Measurements from ENCODE around the gene SCAANT1. TPM values are rescaled to one million over a fixed set of nuclear protein-coding genes. Genes with fewer than 3 reads are reported as not detected.

SCAANT1 gene
- total and polyA plus RNA-seq, 2 donors (not counting 1 experiment from before 2014, with no cell fraction given), result 1.7 TPM; not detected in 1

DNA sequence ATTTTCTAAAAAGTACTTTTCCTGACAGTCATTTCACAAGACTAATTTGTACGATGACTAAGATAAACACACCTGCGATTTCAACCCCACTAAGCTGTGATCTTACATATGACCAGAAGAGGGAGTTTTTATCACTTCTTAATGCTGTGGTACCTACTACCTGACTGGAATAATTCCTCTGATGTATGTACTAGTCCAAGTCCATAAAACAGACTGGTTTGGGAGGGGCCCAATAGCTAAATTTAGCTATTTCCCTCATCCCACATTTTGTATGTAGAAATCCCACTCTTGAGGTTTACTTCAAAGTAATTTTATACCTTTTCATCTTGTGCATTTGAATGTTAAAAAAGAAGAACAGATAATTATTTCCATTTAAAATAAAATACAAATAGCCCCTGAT, 49.7 kb upstream of the SCAANT1 start:
- H3K27me3 Mint-ChIP-seq, result no peaks in the 10 kb centered on the region
- H3K9me3 Mint-ChIP-seq (ENCODE audit: insufficient read depth), result no peaks in the 10 kb centered on the region
- no peak overlapping the region for H3K9ac ChIP-seq (ENCODE audit: low read length)
- no CpG with 5 or more reads among the region's 2 CpGs for WGBS (ENCODE audit: insufficient coverage)
- H3K4me3 Mint-ChIP-seq, result no peak overlapping the region
- H2AFZ ChIP-seq (ENCODE audit: insufficient read depth, low read depth, low read length, poor library complexity, severe bottlenecking), result no peak overlapping the region
- POLR2A ChIA-PET, result no interaction called here
- H3K79me2 ChIP-seq (ENCODE audit: control insufficient read depth, insufficient read depth, low read length), result peaks cover 45% of the 10 kb centered on the region
- no peak overlapping the region for H3K4me2 ChIP-seq (replicated peaks; ENCODE audit: low read depth, low read length, poor library complexity, severe bottlenecking)
- CTCF ChIA-PET, result interaction anchor here (0.6 to 5.1 kb wide), 21 partner anchors 11 to 1560 kb away, joined by 3 to 28 read pairs (median 4); partner anchors contain the start of genes C3orf49 and SCAANT1
- peaks cover 37% of the 10 kb centered on the region for H3K4me1 Mint-ChIP-seq
- intact Hi-C loops (cut with micrococcal nuclease), result loop anchor here (2.0 to 5.0 kb wide), 3 partner anchors 31 to 60 kb away; partner anchors contain the start of genes PSMD6 and SCAANT1
- H3K27me3 ChIP-seq (replicated peaks in 1 of 4; ENCODE audit: control extremely low read depth in 1 of 4, control insufficient read depth in 3 of 4, insufficient read depth in 4 of 4, low read length in 3 of 4), result no peaks in the 10 kb centered on the region
- ATAC-seq (ENCODE audit: low read depth), result peak; percentile 53
- H3K27ac ChIP-seq (ENCODE audit: low read length in 2 of 2), result no peak overlapping the region
- DNase-seq, result peak; percentile 61
- no peaks in the 10 kb centered on the region for H3K9me3 ChIP-seq (ENCODE audit: control extremely low read depth in 1 of 3, control insufficient read depth in 2 of 3, insufficient read depth in 1 of 3, low read length in 2 of 3)
- H3K4me3 ChIP-seq (ENCODE audit: control extremely low read depth in 1 of 5, extremely low read depth in 1 of 5, insufficient read depth in 1 of 5, low read depth in 2 of 5, low read length in 4 of 5), result no peak overlapping the region
- H3K4me1 ChIP-seq (ENCODE audit: control insufficient read depth in 2 of 2, insufficient read depth in 2 of 2, low read length in 2 of 2), result peaks cover 7 to 9% of the 10 kb centered on the region in 2 donors
- peaks cover 1 to 5% of the 10 kb centered on the region in 2 experiments for H3K36me3 ChIP-seq (replicated peaks in 1 of 2; ENCODE audit: control extremely low read depth in 1 of 2, control insufficient read depth in 1 of 2, extremely low read depth in 1 of 2, insufficient read depth in 2 of 2, low read length in 1 of 2)
- no peak overlapping the region for H3K27ac Mint-ChIP-seq
- peaks cover 8% of the 10 kb centered on the region for H4K20me1 ChIP-seq (ENCODE audit: control insufficient read depth, insufficient read depth, low read length, poor library complexity, severe bottlenecking)
- TF ChIP-seq EZH2 (IDR thresholded peaks at IDR 0.05; ENCODE audit: borderline replicate concordance, insufficient read depth, low read depth, low read length, poor library complexity, severe bottlenecking), result no peak
- TF ChIP-seq, protein P1, sequence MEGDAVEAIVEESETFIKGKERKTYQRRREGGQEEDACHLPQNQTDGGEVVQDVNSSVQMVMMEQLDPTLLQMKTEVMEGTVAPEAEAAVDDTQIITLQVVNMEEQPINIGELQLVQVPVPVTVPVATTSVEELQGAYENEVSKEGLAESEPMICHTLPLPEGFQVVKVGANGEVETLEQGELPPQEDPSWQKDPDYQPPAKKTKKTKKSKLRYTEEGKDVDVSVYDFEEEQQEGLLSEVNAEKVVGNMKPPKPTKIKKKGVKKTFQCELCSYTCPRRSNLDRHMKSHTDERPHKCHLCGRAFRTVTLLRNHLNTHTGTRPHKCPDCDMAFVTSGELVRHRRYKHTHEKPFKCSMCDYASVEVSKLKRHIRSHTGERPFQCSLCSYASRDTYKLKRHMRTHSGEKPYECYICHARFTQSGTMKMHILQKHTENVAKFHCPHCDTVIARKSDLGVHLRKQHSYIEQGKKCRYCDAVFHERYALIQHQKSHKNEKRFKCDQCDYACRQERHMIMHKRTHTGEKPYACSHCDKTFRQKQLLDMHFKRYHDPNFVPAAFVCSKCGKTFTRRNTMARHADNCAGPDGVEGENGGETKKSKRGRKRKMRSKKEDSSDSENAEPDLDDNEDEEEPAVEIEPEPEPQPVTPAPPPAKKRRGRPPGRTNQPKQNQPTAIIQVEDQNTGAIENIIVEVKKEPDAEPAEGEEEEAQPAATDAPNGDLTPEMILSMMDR (IDR thresholded peaks at IDR 0.05), result peak; percentile 84

DNA sequence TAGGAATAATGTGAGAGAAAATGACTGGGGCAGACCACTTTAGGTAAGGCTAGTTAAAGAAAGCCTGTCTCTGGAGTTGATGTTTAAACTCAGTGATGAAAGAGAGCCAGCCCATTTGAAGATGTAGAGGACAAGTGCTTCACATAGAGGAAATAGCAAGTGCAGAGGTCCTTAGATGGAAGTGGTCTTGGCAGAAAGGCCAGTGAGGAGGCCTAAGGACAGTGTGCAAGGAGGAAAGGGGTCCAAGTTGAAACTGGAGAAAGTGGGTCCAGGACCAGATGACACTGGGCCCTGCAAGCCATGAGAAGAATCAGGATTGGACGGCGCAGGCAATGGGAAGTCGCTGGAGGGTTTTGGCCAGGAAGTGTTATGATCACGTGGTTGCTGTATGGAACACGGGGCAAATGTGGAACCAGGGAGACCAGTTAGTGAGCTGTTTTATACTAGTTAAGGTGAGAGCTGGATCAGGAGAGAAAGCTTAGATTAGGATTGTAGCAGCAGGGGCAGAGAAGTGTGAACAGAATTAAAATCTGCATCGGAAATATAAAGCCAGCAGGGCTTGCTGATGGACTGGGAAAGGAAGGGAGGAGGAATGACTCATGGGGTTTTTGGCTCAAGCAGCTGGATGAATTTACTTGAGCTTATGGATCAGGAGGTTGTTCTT, 48.0 kb upstream of the SCAANT1 start:
- intact Hi-C loops (cut with micrococcal nuclease), result loop anchor here (2.0 to 5.0 kb wide), 3 partner anchors 33 to 62 kb away; partner anchors contain the start of genes PSMD6 and SCAANT1
- Mint-ChIP-seq H3K9me3 (ENCODE audit: insufficient read depth) (no peaks in the 10 kb centered on the region), H3K27me3 (no peaks in the 10 kb centered on the region), H3K4me1 (peaks cover 41% of the 10 kb centered on the region), H3K4me3 (peak overlapping the region; percentile 1), H3K27ac (peak overlapping the region; percentile 50)
- ATAC-seq (ENCODE audit: low read depth) (no peak), DNase-seq (peak; percentile 16)
- no peaks in the 10 kb centered on the region for H3K9me3 ChIP-seq (ENCODE audit: control extremely low read depth in 1 of 3, control insufficient read depth in 2 of 3, insufficient read depth in 1 of 3, low read length in 2 of 3)
- ChIA-PET POLR2A (interaction anchor here (0.7 kb wide), 1 partner anchor 61 kb away, joined by 5 read pairs; no protein-coding TSS in a partner anchor), CTCF (interaction anchor here (0.7 to 5.1 kb wide), 7 partner anchors 16 to 51 kb away, joined by 3 to 28 read pairs (median 3); no protein-coding TSS in a partner anchor)
- no peaks in the 10 kb centered on the region for H4K20me1 ChIP-seq (ENCODE audit: control insufficient read depth, insufficient read depth, low read length, poor library complexity, severe bottlenecking)
- H3K79me2 ChIP-seq (ENCODE audit: control insufficient read depth, insufficient read depth, low read length), result peaks cover 39% of the 10 kb centered on the region
- peak overlapping the region; percentile 14 for H3K4me2 ChIP-seq (replicated peaks; ENCODE audit: low read depth, low read length, poor library complexity, severe bottlenecking)
- WGBS (ENCODE audit: insufficient coverage), result 24% methylated on average over 6 of the region's 6 CpGs
- H3K4me1 ChIP-seq (ENCODE audit: control insufficient read depth in 2 of 2, insufficient read depth in 2 of 2, low read length in 2 of 2), result peaks cover 7 to 9% of the 10 kb centered on the region in 2 donors
- H3K27ac ChIP-seq (ENCODE audit: low read length in 2 of 2), result peak overlapping the region in 1 of 2 donors; percentile 38
- TF ChIP-seq, protein P1 (IDR thresholded peaks at IDR 0.05), result no peak
- no peak for TF ChIP-seq EZH2 (IDR thresholded peaks at IDR 0.05; ENCODE audit: borderline replicate concordance, insufficient read depth, low read depth, low read length, poor library complexity, severe bottlenecking)
- H3K4me3 ChIP-seq (ENCODE audit: control extremely low read depth in 1 of 5, extremely low read depth in 1 of 5, insufficient read depth in 1 of 5, low read depth in 2 of 5, low read length in 4 of 5), result no peak overlapping the region
- H2AFZ ChIP-seq (ENCODE audit: insufficient read depth, low read depth, low read length, poor library complexity, severe bottlenecking), result peak overlapping the region; percentile 10
- H3K36me3 ChIP-seq (replicated peaks in 1 of 2; ENCODE audit: control extremely low read depth in 1 of 2, control insufficient read depth in 1 of 2, extremely low read depth in 1 of 2, insufficient read depth in 2 of 2, low read length in 1 of 2), result peaks cover 5 to 17% of the 10 kb centered on the region in 2 experiments
- H3K27me3 ChIP-seq (replicated peaks in 1 of 4; ENCODE audit: control extremely low read depth in 1 of 4, control insufficient read depth in 3 of 4, insufficient read depth in 4 of 4, low read length in 3 of 4), result no peaks in the 10 kb centered on the region
- no peak overlapping the region for H3K9ac ChIP-seq (ENCODE audit: low read length)
